Gastrocnemius medialis (tissue), 4 donors: ENCODE results near the gene ZP1. TPM values are rescaled to one million over a fixed set of nuclear protein-coding genes. Genes with fewer than 3 reads are reported as not detected.

Experiments used
- ATAC-seq, 2 donors: fragments of 150-250 bp; one replicate each; pipeline ENCODE4 v1.9.1; 2016
- DNase-seq, 2 donors: peaks; one replicate each; pipeline ENCODE4 v3.0.0-alpha.2; 2019
- H3K27ac ChIP-seq, 4 donors: fragments of 200-600 bp; sonication (generic); 1 replicate in 1 of 4; 2 replicates in 3 of 4; pipeline ENCODE4 v1.5.1; 2016 to 2018; ENCODE audit warnings: mild to moderate bottlenecking in 2 of 4, moderate library complexity in 1 of 4
- H3K27me3 ChIP-seq, 3 donors: fragments of 200-600 bp; sonication (generic) in 2 of 3; 1 replicate in 1 of 3; 2 replicates in 2 of 3; pipeline versions ENCODE4 v1.5.1 to v1.6.0; 2016 to 2019; ENCODE audit warnings: mild to moderate bottlenecking in 1 of 3, moderate library complexity in 1 of 3
- H3K36me3 ChIP-seq, 2 donors: fragments of 200-600 bp; sonication (generic) in 1 of 2; one replicate each; pipeline ENCODE4 v1.5.1; 2017 to 2018
- H3K4me1 ChIP-seq, 2 donors: fragments of 200-600 bp; sonication (generic) in 1 of 2; one replicate each; pipeline ENCODE4 v1.5.1; 2016 to 2017; ENCODE audit warnings: mild to moderate bottlenecking in 2 of 2
- H3K4me3 ChIP-seq, 4 donors: fragments of 200-600 bp; sonication (generic) in 3 of 4; 1 replicate in 1 of 4; 2 replicates in 3 of 4; pipeline ENCODE4 v1.5.1; 2016 to 2019; ENCODE audit warnings: mild to moderate bottlenecking in 2 of 4
- H3K9me3 ChIP-seq, 3 donors: fragments of 200-600 bp; sonication (generic) in 2 of 3; 1 replicate in 1 of 3; 2 replicates in 2 of 3; pipeline ENCODE4 v1.5.1; 2016 to 2019
- POLR2A ChIP-seq, 2 donors: fragments of 450-650 bp; IDR thresholded peaks; one replicate each; pipeline ENCODE4 v1.6.1; 2017; ENCODE audit warnings: antibody characterized with exemption in 2 of 2, mild to moderate bottlenecking in 2 of 2, moderate library complexity in 2 of 2
- in situ Hi-C, 4 donors: fragments of 200-750 bp; cut with MboI; loops; one replicate each; pipeline versions ENCODE4 v1.15.0 to v1.8.0; 2017; ENCODE audit warnings: low sequenced_read_pairs in 4 of 4
- intact Hi-C: fragments of 100-400 bp; cut with DNase I; formaldehyde crosslinking; loops from one replicate; pipeline ENCODE4 v1.15.1; 2023; ENCODE audit warnings: low total_unique reads
- total RNA-seq, 4 donors: library from RNA; depleted of rRNA; stranded (reverse); fragments of >200 nt; gene quantifications; one replicate each; pipeline versions ENCODE4 v1.1.0 to v1.2.3, GENCODE V29; 2016
- TF ChIP-seq, protein P1 (sequence below), 5 experiments: fragments of 450-650 bp in 3 of 5; fragments of 200-600 bp in 2 of 5; sonication (generic) in 2 of 5; IDR thresholded peaks in 4 of 5; conservative IDR thresholded peaks in 1 of 5; 1 replicate in 4 of 5; 2 replicates in 1 of 5; pipeline ENCODE4 v1.5.1; 2016 to 2019; ENCODE audit warnings: antibody characterized with exemption in 5 of 5, mild to moderate bottlenecking in 3 of 5, moderate library complexity in 3 of 5

The ZP1 gene
- total RNA-seq, 4 donors from 2014 or later: not detected

- Histone ChIP-seq H3K27me3 (no peaks in the 10 kb centered on the region), H3K27ac (no peak overlapping the region), H3K4me1 (no peaks in the 10 kb centered on the region), H3K4me3 (no peak overlapping the region), H3K36me3 (no peaks in the 10 kb centered on the region), H3K9me3 (no peaks in the 10 kb centered on the region)
- in situ Hi-C loops: loop anchor here (5.0 to 25.0 kb wide), 3 partner anchors 66 to 356 kb away; no protein-coding TSS in a partner anchor
- ATAC-seq (no peak), DNase-seq (no peak)
- intact Hi-C loops: loop anchor here (1.0 to 5.0 kb wide), 6 partner anchors 36 to 356 kb away; partner anchors contain the start of gene ZP1
- TF ChIP-seq, protein P1, sequence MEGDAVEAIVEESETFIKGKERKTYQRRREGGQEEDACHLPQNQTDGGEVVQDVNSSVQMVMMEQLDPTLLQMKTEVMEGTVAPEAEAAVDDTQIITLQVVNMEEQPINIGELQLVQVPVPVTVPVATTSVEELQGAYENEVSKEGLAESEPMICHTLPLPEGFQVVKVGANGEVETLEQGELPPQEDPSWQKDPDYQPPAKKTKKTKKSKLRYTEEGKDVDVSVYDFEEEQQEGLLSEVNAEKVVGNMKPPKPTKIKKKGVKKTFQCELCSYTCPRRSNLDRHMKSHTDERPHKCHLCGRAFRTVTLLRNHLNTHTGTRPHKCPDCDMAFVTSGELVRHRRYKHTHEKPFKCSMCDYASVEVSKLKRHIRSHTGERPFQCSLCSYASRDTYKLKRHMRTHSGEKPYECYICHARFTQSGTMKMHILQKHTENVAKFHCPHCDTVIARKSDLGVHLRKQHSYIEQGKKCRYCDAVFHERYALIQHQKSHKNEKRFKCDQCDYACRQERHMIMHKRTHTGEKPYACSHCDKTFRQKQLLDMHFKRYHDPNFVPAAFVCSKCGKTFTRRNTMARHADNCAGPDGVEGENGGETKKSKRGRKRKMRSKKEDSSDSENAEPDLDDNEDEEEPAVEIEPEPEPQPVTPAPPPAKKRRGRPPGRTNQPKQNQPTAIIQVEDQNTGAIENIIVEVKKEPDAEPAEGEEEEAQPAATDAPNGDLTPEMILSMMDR (IDR thresholded peaks at IDR 0.05 in 4 of 5, conservative IDR thresholded peaks at IDR 0.05 in 1 of 5): no peak
- TF ChIP-seq POLR2A (IDR thresholded peaks at IDR 0.05): no peak
Observed at GRCh38 chr11:60831501-60832079, 35.8 kb upstream of the ZP1 start.

DNA sequence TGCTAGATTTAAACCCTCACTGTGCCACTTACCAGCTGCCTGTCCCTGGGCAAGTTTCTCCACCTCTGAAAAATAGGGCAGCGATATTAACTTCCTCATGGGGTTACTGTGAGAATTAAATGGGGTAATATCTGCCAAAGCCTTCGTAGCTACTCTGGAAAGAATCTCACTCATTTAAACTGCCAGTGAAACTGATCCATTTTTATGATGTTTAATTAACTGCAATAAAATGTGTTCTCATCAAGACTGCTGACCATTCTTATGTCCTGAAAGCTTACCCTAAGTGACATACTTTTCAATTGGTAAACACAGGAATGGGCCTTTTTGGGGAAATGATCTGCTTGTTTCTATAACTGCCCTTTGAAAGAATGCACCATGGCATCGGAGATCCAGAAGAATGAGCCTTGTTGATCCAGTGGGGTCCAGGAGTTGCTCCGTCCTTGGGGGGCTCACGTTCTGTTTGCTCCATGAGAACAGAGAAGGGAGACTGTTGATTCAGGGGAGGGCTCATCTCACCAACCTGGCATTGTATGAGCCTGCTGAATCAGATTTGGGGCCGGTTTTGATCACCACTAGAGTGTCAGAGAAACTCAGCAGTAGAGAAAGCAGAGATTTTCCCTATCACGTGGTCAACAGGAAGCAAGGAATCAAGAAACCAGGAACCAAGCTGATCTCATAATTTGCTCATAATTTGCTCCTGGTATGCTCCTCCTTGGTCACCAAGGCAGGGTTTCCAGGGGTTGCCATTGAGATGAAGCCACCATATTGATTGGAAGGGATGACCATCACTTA is 32.4 kb upstream of the ZP1 start:
- Histone ChIP-seq H3K4me1 (no peaks in the 10 kb centered on the region), H3K27ac (no peak overlapping the region), H3K9me3 (no peaks in the 10 kb centered on the region), H3K4me3 (no peak overlapping the region), H3K36me3 (no peaks in the 10 kb centered on the region), H3K27me3 (no peaks in the 10 kb centered on the region)
- TF ChIP-seq, protein P1 (IDR thresholded peaks at IDR 0.05 in 4 of 5, conservative IDR thresholded peaks at IDR 0.05 in 1 of 5): no peak
- TF ChIP-seq POLR2A (IDR thresholded peaks at IDR 0.05): no peak
- in situ Hi-C loops (loop anchor here (5.0 to 25.0 kb wide), 3 partner anchors 62 to 352 kb away; no protein-coding TSS in a partner anchor), intact Hi-C loops (loop anchor here (5.0 kb wide), 1 partner anchor 32 kb away; the partner anchor contains the start of gene ZP1)
- no peak for ATAC-seq
- no peak for DNase-seq

DNA sequence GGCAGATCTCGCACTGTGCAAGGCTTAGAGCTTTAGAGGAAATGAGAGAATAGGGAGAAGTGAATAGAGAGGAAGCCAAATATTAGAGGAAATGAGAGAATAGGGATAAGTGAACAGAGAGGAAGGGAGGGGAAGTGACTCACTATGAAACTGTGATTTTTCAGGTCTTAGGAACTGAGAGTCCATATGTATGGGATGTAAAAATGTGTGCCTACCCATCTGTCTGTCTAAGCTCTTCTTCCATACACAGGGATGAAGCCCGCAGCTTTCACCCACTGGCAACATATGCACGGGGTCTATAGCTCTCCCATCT is 31.9 kb upstream of the ZP1 start:
- ATAC-seq (no peak), DNase-seq (no peak)
- TF ChIP-seq POLR2A (IDR thresholded peaks at IDR 0.05): no peak
- TF ChIP-seq, protein P1 (IDR thresholded peaks at IDR 0.05 in 4 of 5, conservative IDR thresholded peaks at IDR 0.05 in 1 of 5): no peak
- no peaks in the 10 kb centered on the region for H3K9me3 ChIP-seq
- H3K4me3 ChIP-seq: no peak overlapping the region
- intact Hi-C loops (no loop called here), in situ Hi-C loops (loop anchor here (5.0 to 25.0 kb wide), 3 partner anchors 62 to 352 kb away; no protein-coding TSS in a partner anchor)
- no peaks in the 10 kb centered on the region for H3K36me3 ChIP-seq
- H3K4me1 ChIP-seq: no peaks in the 10 kb centered on the region
- H3K27ac ChIP-seq: no peak overlapping the region
- no peaks in the 10 kb centered on the region for H3K27me3 ChIP-seq

DNA sequence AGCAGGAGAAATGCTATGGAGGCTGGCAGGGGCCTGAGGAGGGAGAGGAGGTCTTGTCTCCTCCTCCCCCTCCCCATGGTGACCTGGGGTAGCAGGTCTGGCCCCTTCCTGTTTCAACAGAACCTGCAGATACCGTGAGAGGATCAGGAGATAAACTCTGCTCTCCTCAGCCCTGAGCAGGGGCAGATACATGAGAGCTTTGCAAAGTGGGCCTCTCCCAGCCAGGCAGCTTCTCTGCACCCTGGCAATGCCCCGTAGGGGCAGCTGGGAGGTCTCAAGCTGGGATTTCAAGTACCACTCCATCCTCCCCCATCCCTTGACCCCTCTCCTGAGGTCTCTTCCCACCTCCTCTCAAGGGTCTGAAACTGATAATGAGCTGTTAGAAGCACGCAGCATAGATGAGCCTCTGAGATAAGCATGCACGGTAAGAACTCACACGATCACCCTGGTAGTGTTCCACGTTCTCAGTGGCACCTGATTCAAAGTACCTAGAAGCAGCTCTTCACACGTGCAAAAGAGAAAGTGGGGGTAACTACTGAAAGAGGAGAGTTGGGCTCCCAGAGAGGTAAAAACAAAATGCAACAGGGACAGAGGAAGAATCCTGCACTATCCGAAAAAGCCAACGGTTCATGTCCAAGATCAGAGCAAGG is 30.4 kb upstream of the ZP1 start:
- intact Hi-C loops (no loop called here), in situ Hi-C loops (loop anchor here (5.0 to 25.0 kb wide), 3 partner anchors 60 to 350 kb away; no protein-coding TSS in a partner anchor)
- no peak overlapping the region for H3K27ac ChIP-seq
- no peaks in the 10 kb centered on the region for H3K36me3 ChIP-seq
- peaks cover 6 to 7% of the 10 kb centered on the region in 2 donors for H3K4me1 ChIP-seq
- H3K9me3 ChIP-seq: no peaks in the 10 kb centered on the region
- no peak for DNase-seq
- no peak overlapping the region for H3K4me3 ChIP-seq
- TF ChIP-seq POLR2A (IDR thresholded peaks at IDR 0.05): no peak
- TF ChIP-seq, protein P1 (IDR thresholded peaks at IDR 0.05 in 4 of 5, conservative IDR thresholded peaks at IDR 0.05 in 1 of 5): no peak
- ATAC-seq: no peak
- H3K27me3 ChIP-seq: no peaks in the 10 kb centered on the region
